ENCODE results near the gene SELENOK. TPM values are rescaled to one million over a fixed set of nuclear protein-coding genes. Genes with fewer than 3 reads are reported as not detected.

The SELENOK gene
- total and polyA plus RNA-seq, 2 of the 13 experiments (the other 11 are each of a cell fraction or from before 2014, with no cell fraction given) = 67.0 to 81.0 TPM

GRCh38 chr3:53843195-53844177 is 48.2 kb downstream of the SELENOK start (continued):
- TF ChIP-seq ZBTB44 (CRISPR knock-in tag; IDR thresholded peaks at IDR 0.05) (no peak), RFX5 (IDR thresholded peaks at IDR 0.05; ENCODE audit: low read depth, low read length) (no peak), FOXO4 (CRISPR knock-in tag; conservative IDR thresholded peaks at IDR 0.05) (no peak), ZNF567 (CRISPR knock-in tag; IDR thresholded peaks at IDR 0.05; ENCODE audit: borderline replicate concordance) (no peak), GTF3A (CRISPR knock-in tag; conservative IDR thresholded peaks at IDR 0.05) (no peak), RFXANK (CRISPR knock-in tag; IDR thresholded peaks at IDR 0.05) (no peak), ARID3A (IDR thresholded peaks at IDR 0.05; ENCODE audit: low read depth, low read length) (0 out of 2 replicates have a peak, but pooled peaks have one; percentile 32), ZNF362 (CRISPR knock-in tag; IDR thresholded peaks at IDR 0.05; ENCODE audit: borderline replicate concordance) (peak; percentile 82; the same call in 1 of the 2 replicates), SNAPC5 (CRISPR knock-in tag; IDR thresholded peaks at IDR 0.05; ENCODE audit: borderline replicate concordance) (no peak), TRIM22 (IDR thresholded peaks at IDR 0.05) (no peak), TOE1 (CRISPR knock-in tag; IDR thresholded peaks at IDR 0.05) (no peak), ZNF549 (CRISPR knock-in tag; IDR thresholded peaks at IDR 0.05) (0 out of 2 replicates have a peak, but pooled peaks have one; percentile 47), ZNF253 (CRISPR knock-in tag; IDR thresholded peaks at IDR 0.05; ENCODE audit: borderline replicate concordance) (no peak), ZNF331 (CRISPR knock-in tag; IDR thresholded peaks at IDR 0.05) (no peak), PHF8 (CRISPR knock-in tag; IDR thresholded peaks at IDR 0.05) (peak; percentile 5; the same call in 1 of the 2 replicates)
- TF ChIP-seq, protein P1, sequence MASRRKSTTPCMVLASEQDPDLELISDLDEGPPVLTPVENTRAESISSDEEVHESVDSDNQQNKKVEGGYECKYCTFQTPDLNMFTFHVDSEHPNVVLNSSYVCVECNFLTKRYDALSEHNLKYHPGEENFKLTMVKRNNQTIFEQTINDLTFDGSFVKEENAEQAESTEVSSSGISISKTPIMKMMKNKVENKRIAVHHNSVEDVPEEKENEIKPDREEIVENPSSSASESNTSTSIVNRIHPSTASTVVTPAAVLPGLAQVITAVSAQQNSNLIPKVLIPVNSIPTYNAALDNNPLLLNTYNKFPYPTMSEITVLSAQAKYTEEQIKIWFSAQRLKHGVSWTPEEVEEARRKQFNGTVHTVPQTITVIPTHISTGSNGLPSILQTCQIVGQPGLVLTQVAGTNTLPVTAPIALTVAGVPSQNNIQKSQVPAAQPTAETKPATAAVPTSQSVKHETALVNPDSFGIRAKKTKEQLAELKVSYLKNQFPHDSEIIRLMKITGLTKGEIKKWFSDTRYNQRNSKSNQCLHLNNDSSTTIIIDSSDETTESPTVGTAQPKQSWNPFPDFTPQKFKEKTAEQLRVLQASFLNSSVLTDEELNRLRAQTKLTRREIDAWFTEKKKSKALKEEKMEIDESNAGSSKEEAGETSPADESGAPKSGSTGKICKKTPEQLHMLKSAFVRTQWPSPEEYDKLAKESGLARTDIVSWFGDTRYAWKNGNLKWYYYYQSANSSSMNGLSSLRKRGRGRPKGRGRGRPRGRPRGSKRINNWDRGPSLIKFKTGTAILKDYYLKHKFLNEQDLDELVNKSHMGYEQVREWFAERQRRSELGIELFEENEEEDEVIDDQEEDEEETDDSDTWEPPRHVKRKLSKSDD (CRISPR knock-in tag; IDR thresholded peaks at IDR 0.05; ENCODE audit: low read depth) = no peak
